ENCODE measurements around the gene KLHL8. TPM values are rescaled to one million over a fixed set of nuclear protein-coding genes. Genes with fewer than 3 reads are reported as not detected.
"Not testable (repeated sequence)": the region's sequence is repeated elsewhere in the genome, so short reads cannot be mapped to it uniquely, and the experiment has no call there.

Gene KLHL8
- total RNA-seq, 1 donor from 2014 or later: 21.4 TPM

DNA sequence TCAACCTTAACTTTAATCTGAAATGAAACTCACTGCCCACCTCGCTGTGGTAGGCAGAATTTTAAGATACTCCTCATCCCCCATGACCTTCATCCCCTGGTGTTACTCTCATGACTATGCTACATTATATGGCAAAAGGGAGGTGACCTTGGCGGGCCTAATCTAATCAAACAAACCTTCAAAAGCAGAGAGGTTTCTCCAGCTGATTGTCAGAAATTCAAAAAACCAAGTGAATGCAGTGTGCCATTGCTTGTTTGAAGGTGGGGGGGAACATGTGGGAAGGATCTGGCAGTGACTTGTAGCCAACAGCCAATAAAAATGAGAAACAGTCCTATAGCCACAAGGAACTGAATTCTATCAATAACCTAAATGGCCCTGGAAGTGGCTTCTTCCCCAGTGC is 48.5 kb downstream of the KLHL8 start:
- no peak for DNase-seq

DNA sequence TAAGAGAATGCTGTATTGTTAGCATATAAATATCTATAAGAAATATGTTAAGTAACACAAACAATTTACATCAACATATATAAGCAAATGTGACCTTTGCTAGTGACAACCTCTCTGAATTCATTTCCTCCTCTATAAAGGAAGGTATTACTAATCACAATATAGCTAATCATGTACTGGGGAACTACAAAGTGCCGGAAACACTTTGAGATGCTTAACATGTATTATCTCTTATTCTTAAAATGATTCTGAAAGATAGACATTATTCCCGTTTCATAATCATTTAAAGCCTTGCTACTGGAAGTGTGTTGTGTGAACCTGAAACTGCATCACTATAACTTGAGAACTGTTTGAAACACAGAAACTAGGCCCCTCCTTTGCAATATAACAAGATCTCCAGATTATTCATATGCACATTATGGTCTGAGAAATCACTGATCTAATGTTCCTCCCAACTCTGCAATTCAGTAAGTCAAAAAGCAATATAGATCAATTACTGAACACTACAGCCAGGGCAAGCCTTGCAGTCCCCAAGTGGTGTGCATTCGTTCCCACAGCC is 54.0 kb downstream of the KLHL8 start:
- DNase-seq: no peak

DNA sequence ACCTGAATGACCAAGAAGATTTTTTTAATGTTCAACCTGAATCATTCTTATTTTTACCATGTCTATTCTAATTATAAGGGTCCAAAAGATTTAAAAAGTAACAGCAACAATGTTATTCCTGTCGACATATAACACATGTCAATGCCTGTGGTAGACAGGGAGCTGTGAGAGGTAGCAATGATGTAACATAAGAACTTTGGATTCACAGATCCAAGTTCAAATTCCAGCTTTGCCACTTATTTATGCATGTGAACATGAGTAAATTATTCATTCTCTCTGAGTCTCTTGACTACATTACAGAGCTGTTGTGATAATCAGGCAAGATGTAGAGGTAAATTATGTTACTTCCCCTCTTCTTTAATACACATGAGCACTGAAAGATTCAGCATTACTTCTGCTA is 54.5 kb downstream of the KLHL8 start:
- no peak for DNase-seq

DNA sequence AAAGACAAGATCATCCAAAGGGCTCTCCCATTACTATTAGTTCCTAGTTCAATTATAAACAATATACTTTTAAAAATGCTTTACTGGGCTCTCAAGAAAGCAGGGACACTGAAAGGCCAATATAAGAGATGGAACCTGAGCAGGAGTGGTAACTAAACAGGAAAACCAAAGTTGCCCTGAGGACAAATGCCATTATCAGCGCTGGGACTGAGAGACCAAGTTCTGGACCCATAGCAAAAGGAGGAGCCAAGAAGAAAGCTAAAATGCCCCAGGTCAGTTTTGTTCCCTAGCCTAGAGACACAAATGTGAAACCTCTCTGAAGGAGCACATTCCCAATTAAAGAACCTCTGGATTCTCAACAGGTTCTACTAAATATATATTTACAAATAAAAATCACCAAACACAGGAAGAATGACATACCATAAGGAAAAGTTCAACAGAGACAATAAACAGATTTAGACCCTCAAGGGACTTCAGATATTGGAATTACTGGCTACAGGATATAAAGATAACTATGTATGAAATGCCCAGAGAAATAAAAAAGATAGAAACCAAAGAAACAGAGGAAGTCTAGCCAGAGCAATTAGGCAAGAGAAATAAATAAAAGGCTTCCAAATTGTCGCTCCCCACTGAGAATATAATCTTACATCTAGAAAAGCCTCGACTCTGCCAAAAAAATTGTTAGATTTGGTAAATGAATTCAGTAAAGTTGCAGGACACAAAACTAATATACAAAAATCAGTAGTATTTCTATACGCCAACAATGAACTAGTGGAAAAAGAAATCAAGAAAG is 67.1 kb downstream of the KLHL8 start:
- no peak for DNase-seq

DNA sequence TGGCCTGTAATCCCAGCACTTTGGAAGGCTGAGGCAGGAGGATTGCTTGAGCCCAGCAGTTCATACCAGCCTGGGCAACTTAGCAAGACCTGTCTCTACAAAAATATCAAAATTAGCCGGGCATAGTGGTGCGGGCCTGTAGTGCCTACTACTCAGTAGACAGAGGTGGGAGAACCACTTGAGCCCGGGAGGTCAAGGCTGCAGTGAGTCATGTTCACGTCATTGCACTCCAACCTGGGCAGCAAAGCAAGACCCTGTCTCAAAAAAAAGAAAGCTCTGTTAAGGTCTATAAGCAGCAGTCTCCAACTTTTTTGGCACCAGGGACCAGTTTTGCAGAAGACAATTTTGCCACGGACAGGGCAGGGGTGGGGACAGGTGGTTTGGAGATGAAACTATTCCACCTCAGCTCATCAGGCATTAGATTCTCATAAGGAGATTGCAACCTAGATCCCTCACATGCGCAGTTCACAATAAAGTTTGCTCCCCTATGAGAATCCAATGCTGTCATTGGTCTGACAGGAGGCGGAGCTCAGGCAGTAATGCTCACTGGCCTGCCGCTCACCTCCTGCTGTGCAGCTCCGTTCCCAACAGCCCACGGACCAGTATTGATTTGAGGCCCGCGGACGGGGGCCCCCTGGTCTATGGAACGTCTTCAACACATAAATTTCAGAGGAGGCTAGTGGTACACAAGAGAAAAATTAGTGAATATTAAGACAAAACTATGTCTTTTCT is 67.9 kb downstream of the KLHL8 start:
- DNase-seq: no peak

DNA sequence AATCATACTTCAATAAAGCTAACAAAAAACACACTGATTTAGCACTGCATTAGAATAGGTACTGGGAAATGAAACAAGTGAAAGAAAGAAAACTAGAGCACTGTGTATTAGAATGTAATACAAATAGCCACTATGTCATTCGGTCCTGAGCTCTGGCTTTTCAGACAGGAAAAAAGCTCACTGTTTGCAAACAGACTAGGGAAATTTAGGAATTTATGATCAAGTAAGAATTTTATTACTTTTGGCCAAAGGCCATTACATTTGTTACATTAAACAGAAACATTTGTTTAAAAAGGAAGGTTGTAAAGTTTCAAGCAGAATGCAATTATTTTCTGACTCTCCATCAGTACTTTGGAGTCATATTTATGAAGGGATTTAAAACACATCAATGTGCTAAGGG is 68.7 kb downstream of the KLHL8 start:
- peak; percentile 43 for DNase-seq

DNA sequence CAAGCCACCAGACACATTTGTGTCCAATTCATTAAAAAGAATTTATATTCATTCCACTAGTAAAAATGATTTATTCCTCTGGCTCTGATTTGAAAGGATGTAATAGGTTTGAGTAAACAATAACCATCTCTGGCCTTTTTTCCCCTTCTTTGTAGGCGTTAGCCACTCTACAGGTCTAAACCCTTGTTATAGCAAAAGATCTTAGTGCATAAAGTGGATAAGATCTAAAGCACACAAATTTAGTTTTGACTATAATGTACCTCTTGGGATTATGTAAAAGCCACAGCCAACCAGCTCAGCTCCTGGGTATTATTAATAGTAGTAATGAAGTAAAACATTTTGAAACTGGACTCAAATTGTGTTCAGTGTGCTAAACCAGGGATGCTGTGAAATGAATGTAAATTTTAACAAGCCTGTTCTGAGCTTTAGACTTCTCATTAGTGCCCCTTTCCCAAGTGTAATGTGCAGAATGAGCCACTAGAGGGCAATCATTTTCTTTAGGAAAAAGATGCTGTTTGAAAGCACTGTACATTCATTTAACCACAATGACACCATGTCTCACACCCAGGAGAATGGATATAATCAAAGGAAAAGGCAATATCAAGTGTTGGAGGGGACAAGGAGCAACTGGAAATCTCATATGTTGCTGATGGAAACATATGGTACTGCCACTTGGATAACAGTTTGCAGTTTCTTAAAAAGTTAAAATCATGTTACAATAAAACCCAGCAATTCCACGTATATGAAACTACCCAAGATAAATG is 69.7 kb downstream of the KLHL8 start:
- peak; percentile 51 for DNase-seq

DNA sequence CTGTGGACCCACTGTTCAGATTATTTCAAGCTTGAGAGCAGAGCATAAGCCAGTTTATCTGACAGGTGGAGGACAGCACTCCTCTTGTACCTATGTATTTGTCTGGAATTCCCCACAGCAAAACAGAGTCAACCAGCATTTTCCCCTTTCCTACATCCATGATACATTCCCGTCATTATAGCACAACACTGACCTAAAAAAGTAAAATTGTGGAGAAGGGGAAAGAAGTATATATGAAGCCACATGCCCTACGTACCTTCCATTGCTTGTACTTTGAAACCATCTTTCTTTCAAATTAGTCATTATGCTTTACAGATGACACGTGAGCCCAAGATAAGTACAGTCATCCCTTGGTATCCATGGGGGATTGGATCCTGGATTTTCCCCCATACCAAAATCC is 73.3 kb downstream of the KLHL8 start:
- no peak for DNase-seq

DNA sequence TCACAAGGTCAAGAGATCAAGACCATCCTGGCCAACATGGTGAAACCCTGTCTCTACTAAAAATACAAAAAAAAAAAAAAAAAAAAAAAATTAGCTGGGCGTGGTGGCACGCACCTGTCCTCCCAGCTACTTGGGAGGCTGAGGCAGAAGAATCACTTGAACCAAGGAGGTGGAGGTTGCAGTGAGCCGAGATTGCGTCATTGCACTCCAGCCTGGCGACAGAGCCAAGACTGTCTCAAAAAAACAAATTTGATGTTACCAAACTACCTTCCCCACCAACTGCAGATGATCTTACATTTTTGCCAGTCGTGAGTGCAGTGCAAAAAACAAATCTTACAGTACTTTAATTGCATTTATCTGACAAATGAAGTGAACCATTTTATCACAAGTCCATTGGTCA is 74.5 kb downstream of the KLHL8 start:
- not testable (repeated sequence) for DNase-seq

DNA sequence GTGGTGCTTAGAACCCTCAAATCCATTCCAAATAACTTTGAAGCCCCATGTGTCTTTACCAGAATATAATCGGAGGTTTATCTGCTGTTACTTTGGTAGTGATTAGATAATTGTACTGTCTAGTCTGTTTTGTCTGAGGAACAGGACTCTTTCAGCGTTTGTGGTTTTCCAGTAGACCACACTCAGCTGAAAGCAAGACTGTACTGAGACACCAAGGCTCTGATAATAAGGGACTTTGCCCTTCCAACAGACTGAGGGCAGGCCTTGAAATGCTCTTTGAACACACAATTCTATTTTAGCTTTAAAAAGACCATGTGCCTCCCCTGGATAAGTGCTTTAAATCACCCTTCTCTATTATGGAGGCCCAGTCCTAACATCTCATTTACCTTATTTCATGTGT is 76.1 kb downstream of the KLHL8 start:
- DNase-seq: no peak

DNA sequence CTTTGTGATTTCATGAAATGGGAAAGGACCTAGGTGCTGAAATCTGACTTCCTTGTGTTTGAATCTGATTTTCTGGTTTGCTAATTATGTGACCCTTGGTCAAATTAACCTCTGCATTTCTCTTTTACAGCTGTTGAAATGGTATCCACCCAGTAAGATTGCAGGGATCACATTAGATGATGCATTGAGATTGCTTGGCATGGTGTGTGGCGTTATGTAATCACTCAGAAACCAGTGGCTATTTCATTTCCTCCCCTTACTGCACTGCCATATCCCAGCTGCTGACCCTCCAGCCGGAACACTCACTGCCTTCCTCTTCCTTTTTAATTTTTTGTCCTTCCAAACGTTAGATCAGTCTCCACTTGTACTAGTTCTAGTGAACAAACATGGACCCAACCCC is 79.0 kb downstream of the KLHL8 start:
- no peak for DNase-seq

DNA sequence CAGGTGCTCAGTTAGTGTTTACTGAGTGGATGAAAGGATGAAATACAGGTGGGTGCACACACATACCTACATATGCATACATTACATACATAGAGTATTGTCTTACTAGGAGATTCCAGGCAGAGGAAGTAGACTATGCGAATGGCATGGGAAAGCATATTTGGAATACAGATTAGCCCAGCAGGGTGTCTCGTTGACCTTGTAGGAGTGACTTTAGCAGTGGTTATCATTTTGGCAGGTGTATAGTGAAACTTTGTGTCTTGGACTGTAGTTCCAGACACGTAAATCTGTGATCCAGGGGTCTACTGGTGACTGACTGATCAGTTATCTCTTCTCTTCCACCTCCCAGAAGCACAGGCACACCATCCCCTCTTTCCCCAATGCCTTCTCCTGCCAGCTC is 86.3 kb downstream of the KLHL8 start:
- DNase-seq: no peak

DNA sequence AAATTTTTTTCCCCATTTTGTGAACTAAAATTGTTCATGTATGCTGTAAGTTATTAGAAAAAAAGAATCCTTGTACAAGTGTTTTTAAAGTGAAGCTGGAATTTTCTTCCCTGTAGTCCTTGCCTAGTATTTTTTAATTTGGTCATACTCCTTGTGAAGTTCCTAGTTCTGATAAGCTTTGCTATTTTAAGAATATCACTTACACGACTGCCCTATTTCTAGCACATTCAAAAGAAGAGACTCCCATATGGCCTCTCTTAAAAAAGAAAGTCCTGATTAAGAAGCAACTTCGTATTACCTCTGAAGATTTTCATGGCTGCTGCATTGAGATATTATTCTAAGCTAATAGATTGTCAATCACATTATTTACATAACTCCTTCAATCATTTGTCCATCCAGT is 87.2 kb downstream of the KLHL8 start:
- no peak for DNase-seq

DNA sequence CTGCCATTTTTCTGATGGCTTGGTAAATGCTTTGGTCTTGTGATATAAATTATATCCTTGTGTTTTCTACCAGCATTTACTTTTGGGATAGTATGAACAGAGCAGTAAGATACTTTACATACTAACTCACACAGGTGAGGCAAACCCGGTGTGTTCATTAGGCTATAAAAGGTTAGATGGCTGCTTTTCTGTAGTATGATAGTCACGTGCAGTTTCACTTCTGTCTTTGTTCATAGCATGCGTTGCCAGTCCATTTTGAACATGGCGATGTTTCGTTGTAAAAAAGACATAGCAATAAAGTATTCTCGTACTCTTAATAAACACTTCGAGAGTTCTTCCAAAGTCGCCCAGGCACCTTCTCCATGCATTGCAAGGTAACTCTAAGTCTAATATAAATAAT is 88.4 kb downstream of the KLHL8 start:
- no peak for DNase-seq

DNA sequence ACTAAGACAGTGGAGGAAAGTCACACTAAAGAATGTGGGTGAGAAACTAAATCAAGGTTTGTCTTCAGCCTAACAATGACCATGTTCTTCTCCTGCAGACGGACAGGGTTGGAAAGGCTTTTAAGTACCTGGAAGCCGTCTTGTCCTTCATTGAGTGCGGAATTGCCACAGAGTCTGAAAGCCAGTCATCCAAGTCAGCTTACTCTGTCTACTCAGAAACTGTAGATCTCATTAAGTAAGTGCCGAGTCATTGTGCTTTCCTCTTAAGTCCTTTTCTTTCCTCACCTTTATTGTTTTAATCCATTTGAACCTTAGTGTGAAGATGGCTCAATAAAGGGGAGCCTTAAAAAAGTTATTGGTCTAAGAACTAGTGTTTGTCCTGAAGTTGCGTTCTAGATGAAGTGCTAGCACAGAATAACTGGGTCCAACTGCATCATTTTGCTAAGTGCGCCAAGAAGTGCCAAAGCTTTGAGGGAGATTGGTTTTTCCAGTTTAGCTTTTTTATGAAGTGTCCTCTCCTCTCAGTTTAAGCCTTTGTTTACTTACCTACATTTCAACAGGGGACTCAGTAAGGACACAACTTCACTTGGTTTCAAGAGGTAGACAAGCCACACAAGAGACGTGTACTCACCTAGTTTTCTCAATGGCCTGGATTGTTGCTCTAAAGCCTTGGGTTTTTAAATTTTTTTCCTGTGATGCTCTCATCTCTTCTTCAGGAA is 89.3 kb downstream of the KLHL8 start:
- DNase-seq: no peak

DNA sequence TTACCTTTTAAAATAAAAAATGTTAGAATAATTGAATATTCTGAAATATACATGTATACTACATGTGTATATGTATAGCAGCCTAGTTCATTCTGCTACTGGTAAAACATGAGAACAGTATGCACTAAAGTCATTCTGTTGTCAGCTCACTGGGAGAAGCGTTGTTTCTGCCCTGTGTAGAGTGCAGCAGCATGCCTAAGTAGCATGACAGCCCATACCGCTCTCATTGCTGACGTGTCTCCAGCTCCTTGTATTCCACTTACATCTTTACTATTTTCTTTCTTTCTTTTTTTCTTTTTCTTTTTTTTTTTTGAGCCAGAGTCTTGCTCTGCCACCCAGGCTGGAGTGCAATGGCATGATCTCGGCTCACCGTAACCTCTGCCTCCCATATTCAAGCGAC is 90.7 kb downstream of the KLHL8 start:
- DNase-seq: no peak

DNA sequence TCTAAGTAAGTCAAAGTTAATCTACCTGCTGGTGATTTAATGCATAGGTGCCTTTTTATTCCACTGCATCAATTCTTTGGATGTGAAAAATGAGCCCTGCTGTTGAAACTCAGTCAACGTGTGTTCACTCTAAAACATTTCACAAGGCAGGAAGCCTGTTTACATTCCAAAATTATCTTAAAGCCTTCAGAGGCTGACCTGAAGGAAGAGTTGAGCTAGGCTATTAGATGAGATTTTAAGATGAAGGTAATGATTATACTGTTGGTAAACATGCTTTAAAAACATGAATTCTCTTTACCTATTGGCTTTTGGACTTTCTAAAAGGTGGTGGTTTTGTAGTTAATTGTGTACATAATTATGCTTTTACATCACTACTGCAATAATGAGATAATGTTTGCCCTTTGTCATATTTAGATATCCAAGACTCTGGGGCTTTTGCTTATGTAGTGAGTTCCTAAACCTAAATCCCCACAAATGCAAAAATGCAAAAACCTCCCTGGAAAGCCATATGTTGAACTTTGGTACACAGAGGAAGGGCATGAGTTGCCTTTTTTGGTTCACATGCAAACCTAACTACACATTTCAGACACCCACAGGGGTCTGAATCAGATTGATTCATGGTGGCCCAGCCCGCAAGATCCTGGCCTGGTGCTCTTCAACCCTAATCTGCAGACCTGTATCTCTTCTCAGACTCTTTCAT is 92.3 kb downstream of the KLHL8 start:
- no peak for DNase-seq

DNA sequence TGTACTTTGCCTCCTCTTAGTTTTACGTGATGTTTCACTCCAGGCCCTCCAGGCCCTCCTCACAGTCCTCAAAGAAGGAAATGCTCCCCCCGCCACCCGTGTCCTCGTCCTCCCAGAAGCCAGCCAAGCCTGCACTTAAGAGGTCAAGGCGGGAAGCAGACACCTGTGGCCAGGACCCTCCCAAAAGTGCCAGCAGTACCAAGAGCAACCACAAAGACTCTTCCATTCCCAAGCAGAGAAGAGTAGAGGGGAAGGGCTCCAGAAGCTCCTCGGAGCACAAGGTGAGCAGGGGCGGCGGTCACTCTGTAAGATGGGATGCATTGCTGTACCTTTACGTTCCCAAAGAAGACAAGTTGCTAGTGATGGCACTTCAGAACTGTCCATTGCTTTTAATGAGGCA is 94.4 kb downstream of the KLHL8 start:
- DNase-seq: no peak

DNA sequence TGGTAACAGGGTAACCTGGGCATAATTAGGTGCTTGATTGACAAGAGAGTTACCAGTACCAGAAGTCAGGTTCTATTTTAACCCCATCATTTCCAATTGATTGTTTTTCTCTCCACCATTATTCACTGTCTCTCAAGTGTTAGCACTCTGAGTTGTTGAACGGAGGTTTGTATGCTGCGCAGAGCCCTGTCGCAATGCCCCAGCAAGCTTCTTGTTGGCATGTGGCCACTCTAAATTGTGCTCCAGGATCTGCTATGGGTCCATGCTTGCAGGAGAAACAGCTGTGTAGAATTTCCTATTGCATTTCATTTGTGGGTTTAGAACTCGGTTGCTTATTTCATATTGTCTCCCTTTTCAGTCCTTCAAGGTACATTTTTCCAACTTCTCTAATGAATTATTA is 98.2 kb downstream of the KLHL8 start:
- DNase-seq: no peak

DNA sequence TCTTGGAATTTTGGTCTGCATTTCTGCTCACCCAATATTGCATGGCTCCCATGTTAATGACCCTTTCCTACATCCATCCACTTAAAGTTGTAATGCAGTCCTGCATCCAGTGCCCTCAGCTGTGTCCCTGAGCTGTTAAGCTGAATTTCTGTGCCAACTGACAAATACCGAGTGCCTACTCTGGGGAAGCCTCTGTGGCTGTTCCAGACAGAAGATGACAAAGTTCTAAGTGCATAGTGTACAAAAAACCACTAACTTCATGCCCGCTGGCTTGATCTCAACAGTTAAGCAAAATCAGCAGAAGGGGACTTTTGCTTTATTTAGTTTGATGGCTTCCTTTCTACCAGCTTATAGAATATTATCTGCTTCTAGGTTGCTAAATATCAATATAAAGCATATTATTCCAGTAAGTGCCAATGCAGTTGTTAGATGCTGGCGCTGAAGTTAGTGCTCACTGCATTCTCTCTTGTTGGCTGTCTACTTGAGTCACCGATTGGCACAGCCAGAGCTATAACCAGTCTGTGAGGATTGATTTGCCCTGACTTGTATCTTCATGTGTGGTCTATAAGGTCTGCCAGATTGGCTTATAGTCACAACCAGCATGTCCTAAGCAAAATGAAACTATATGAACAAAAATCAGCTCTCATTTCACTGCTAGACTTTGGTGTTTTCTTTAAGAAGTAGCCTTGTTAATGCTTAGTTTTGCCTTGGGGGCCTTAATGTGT is 98.9 kb downstream of the KLHL8 start:
- DNase-seq: no peak

All from skin of body (tissue), 2 donors.